GM12878 (cell line): ENCODE results near the gene KIAA1217. TPM values are rescaled to one million over a fixed set of nuclear protein-coding genes. Genes with fewer than 3 reads are reported as not detected.

Source experiments
- ATAC-seq: fragments of 200-7000 bp; cut with Tn5 transposase; 3 replicates; pipeline ENCODE4 v1.9.1; 2020; ENCODE audit warnings: mild to moderate bottlenecking, moderate library complexity
- BruUV-seq: library from RNA; stranded (reverse); fragments of 400-500 nt; replicated peaks from 2 replicates; lab custom pipeline; 2021; lab: Mats Ljungman, UMichigan
- CTCF ChIA-PET: fragments of 300-600 bp; sonication (Branson Sonifier 250); formaldehyde crosslinking; extraction: SDS; loops from one replicate; lab custom pipeline; 2021; ENCODE audit warnings: inconsistent platforms; lab: Yijun Ruan, JAX
- POLR2A ChIA-PET: fragments of 350-600 bp; formaldehyde crosslinking; extraction: SDS; loops from one replicate; lab custom pipeline; 2021; ENCODE audit warnings: inconsistent platforms; lab: Charles Lee
- RAD21 ChIA-PET: fragments of 300-600 bp; sonication (Branson Sonifier 250); formaldehyde crosslinking; loops from one replicate; lab custom pipeline; 2023; ENCODE audit warnings: antibody characterized with exemption; ENCODE audit not compliant: unreplicated experiment; lab: Charles Lee
- SMC1A ChIA-PET: fragments of 300-600 bp; sonication (Branson Sonifier 250); formaldehyde crosslinking; loops from one replicate; lab custom pipeline; 2023; ENCODE audit not compliant: unreplicated experiment, uncharacterized antibody; lab: Charles Lee
- DNase-seq: peaks from one replicate; pipeline ENCODE4 v3.0.0-alpha.2; 2011; ENCODE audit warnings: low read depth, low spot score
- FAIRE-seq: peaks from 3 replicates; lab custom pipeline; 2011; peaks lifted over from hg19 to GRCh38; lab: Jason Lieb, UNC
- H2AFZ ChIP-seq: 2 replicates; pipeline ENCODE4 v1.6.0; 2011; ENCODE audit warnings: low read depth, low read length, control low read depth; ENCODE audit not compliant: control insufficient read depth
- H3K27ac ChIP-seq: 2 replicates; pipeline ENCODE4 v1.5.1; 2011; ENCODE audit warnings: control low read depth; ENCODE audit not compliant: control insufficient read depth, insufficient read depth
- H3K27me3 ChIP-seq, 2 experiments: replicated peaks in 1 of 2; 2 replicates each; pipeline versions ENCODE4 v1.6.0 to v1.6.1; 2011; ENCODE audit warnings: low read length in 1 of 2; ENCODE audit not compliant: control insufficient read depth in 2 of 2, insufficient read depth in 2 of 2
- H3K36me3 ChIP-seq, 2 experiments: 2 replicates each; pipeline ENCODE4 v1.5.1; 2011; ENCODE audit warnings: low read length in 1 of 2; ENCODE audit not compliant: control insufficient read depth in 2 of 2, insufficient read depth in 2 of 2
- H3K4me1 ChIP-seq: 2 replicates; pipeline ENCODE4 v1.6.1; 2011; ENCODE audit warnings: mild to moderate bottlenecking, low read length, moderate library complexity, mixed read lengths; ENCODE audit not compliant: control insufficient read depth, insufficient read depth
- H3K4me2 ChIP-seq: 2 replicates; pipeline ENCODE4 v1.6.0; 2011; ENCODE audit warnings: control low read depth; ENCODE audit not compliant: control insufficient read depth, insufficient read depth
- H3K4me3 ChIP-seq: fragments of 200-600 bp; sonication (generic); 2 replicates; pipeline ENCODE4 v1.5.1; 2016
- H3K79me2 ChIP-seq: 2 replicates; pipeline ENCODE4 v1.6.0; 2011; ENCODE audit warnings: low read length; ENCODE audit not compliant: control insufficient read depth, insufficient read depth
- H3K9ac ChIP-seq: 2 replicates; pipeline ENCODE4 v1.8.0; 2011; ENCODE audit warnings: low read length, control low read depth, mixed read lengths; ENCODE audit not compliant: control insufficient read depth, insufficient read depth
- H3K9me3 ChIP-seq: replicated peaks from 3 replicates; pipeline ENCODE4 v1.5.1; 2011; ENCODE audit warnings: mild to moderate bottlenecking, low read length; ENCODE audit not compliant: control insufficient read depth, insufficient read depth
- H4K20me1 ChIP-seq: 2 replicates; pipeline ENCODE4 v1.6.0; 2011; ENCODE audit not compliant: control insufficient read depth, insufficient read depth
- GABPA ChIP-seq: IDR thresholded peaks from 2 replicates; pipeline ENCODE4 v1.6.1; 2014; ENCODE audit warnings: antibody characterized with exemption, low read depth, mild to moderate bottlenecking, inconsistent platforms
- HDGF ChIP-seq: fragments of 450-650 bp; IDR thresholded peaks from 2 replicates; pipeline ENCODE4 v1.6.1; 2016; ENCODE audit warnings: antibody characterized with exemption
- IKZF2 ChIP-seq, 2 experiments: fragments of 450-650 bp; IDR thresholded peaks; 2 replicates each; pipeline ENCODE4 v1.6.1; 2017; ENCODE audit warnings: mild to moderate bottlenecking in 2 of 2, moderate library complexity in 2 of 2
- JUNB ChIP-seq: IDR thresholded peaks from 2 replicates; pipeline ENCODE4 v1.6.1; 2016; ENCODE audit warnings: antibody characterized with exemption, mild to moderate bottlenecking
- KAT2A ChIP-seq: conservative IDR thresholded peaks from 2 replicates; pipeline ENCODE4 v1.6.1; 2011; ENCODE audit warnings: low read depth, low read length; ENCODE audit not compliant: control insufficient read depth
- MAX ChIP-seq: IDR thresholded peaks from 2 replicates; pipeline ENCODE4 v1.6.1; 2012; ENCODE audit warnings: low read depth, low read length, improper control_type of control experiment
- PBX3 ChIP-seq: IDR thresholded peaks from 2 replicates; pipeline ENCODE4 v1.6.1; 2011; ENCODE audit warnings: mild to moderate bottlenecking, low read depth, low read length, moderate library complexity; ENCODE audit not compliant: insufficient replicate concordance
- RELA ChIP-seq: fragments of 450-650 bp; IDR thresholded peaks from 2 replicates; pipeline ENCODE4 v1.8.0; 2014; ENCODE audit warnings: borderline replicate concordance; ENCODE audit not compliant: partially characterized antibody
- SIX5 ChIP-seq: IDR thresholded peaks from 2 replicates; pipeline ENCODE4 v1.6.1; 2011; ENCODE audit warnings: mild to moderate bottlenecking, low read depth, low read length, moderate library complexity; ENCODE audit not compliant: severe bottlenecking
- ZNF217 ChIP-seq: fragments of 450-650 bp; IDR thresholded peaks from 2 replicates; pipeline ENCODE4 v1.6.1; 2017; ENCODE audit warnings: antibody characterized with exemption, mild to moderate bottlenecking
- ZNF384 ChIP-seq: IDR thresholded peaks from 2 replicates; pipeline ENCODE4 v1.6.1; 2012; ENCODE audit warnings: low read depth, mild to moderate bottlenecking, low read length, improper control_type of control experiment, borderline replicate concordance
- ZNF622 ChIP-seq: fragments of 450-650 bp; IDR thresholded peaks from 2 replicates; pipeline ENCODE4 v1.6.1; 2017; ENCODE audit warnings: mild to moderate bottlenecking, inconsistent platforms
- WGBS: methylation state at CpG from one replicate; pipeline ENCODE4 v1.1.6; 2016; ENCODE audit warnings: low lambda C conversion rate; ENCODE audit not compliant: insufficient replicate concordance, insufficient coverage; ENCODE audit errors: missing lambda C conversion rate; 5-methylcytosine and 5-hydroxymethylcytosine counted together
- in situ Hi-C: fragments of 300-500 bp; cut with MboI; formaldehyde crosslinking; loops from 9 replicates; pipeline ENCODE4 v1.14.3; 2018; ENCODE audit warnings: mixed read lengths
- intact Hi-C: fragments of 100-400 bp; cut with micrococcal nuclease; formaldehyde crosslinking; loops from one replicate; pipeline ENCODE4 v1.14.2; 2022; ENCODE audit not compliant: unreplicated experiment
- polyA plus RNA-seq, 11 experiments: library from polyadenylated mRNA; depleted of rRNA in 4 of 11; unstranded in 6 of 11; stranded (reverse) in 5 of 11; fragments of >200 nt; fragmentation: Nextera tagmentation in 4 of 11; fragmentation: Illumina TruSeq in 1 of 11; extraction: Ambion mirVana in 4 of 11; extraction: Trizol in 1 of 11; gene quantifications; 1 replicate in 1 of 11; 2 replicates in 10 of 11; pipeline versions ENCODE4 v1.2.1 to v1.2.3, GENCODE V29; 2011 to 2016; ENCODE audit warnings: inconsistent platforms in 2 of 11, missing spikeins in 2 of 11, low read depth in 1 of 11
- total RNA-seq, 4 experiments: library from RNA; depleted of rRNA in 3 of 4; stranded (reverse); fragments of >200 nt in 3 of 4; fragmentation: Illumina TruSeq in 1 of 4; extraction: Trizol in 1 of 4; gene quantifications; 2 replicates each; pipeline versions ENCODE4 v1.2.1 to v1.2.3, GENCODE V29; 2013 to 2021
- TF ChIP-seq, protein P1 (sequence below): fragments of 450-650 bp; IDR thresholded peaks from 2 replicates; pipeline ENCODE4 v1.6.1; 2017; ENCODE audit warnings: mild to moderate bottlenecking, low read depth, inconsistent platforms; ENCODE audit not compliant: poor library complexity, severe bottlenecking
- TF ChIP-seq, protein P2 (sequence below): fragments of 450-650 bp; IDR thresholded peaks from 2 replicates; pipeline ENCODE4 v1.6.1; 2016; ENCODE audit warnings: mild to moderate bottlenecking
- TF ChIP-seq, protein P3 (sequence below): fragments of 450-650 bp; IDR thresholded peaks from 2 replicates; pipeline ENCODE4 v1.6.1; 2017; ENCODE audit warnings: mild to moderate bottlenecking

Gene KIAA1217
- total and polyA plus RNA-seq, 10 of the 15 experiments (the other 5 are each of a cell fraction or from before 2014, with no cell fraction given) = 0.57 to 3.8 (median 2.1) TPM

DNA sequence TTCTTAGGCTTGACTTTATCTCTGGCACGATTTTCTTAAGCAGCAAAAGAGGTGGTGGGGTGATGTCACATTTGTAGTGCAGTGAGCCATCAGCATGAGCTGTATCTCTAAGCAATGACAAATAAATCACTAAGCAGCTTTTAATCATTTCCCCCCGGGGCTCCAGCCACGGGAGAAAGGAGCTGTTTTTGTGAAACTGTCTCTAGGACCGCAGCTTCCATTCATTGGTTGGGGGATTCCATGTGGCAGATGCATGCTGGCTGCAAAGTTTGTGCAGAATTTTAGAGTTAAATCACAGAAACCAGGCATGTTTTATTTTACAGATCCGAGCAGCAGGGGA is 464 bp downstream of the KIAA1217 start (continued):
- TF ChIP-seq, protein P1, sequence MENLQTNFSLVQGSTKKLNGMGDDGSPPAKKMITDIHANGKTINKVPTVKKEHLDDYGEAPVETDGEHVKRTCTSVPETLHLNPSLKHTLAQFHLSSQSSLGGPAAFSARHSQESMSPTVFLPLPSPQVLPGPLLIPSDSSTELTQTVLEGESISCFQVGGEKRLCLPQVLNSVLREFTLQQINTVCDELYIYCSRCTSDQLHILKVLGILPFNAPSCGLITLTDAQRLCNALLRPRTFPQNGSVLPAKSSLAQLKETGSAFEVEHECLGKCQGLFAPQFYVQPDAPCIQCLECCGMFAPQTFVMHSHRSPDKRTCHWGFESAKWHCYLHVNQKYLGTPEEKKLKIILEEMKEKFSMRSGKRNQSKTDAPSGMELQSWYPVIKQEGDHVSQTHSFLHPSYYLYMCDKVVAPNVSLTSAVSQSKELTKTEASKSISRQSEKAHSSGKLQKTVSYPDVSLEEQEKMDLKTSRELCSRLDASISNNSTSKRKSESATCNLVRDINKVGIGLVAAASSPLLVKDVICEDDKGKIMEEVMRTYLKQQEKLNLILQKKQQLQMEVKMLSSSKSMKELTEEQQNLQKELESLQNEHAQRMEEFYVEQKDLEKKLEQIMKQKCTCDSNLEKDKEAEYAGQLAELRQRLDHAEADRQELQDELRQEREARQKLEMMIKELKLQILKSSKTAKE = no peak
- TF ChIP-seq GABPA = no peak
- peak; percentile 21; the same call in 1 of the 2 replicates for TF ChIP-seq JUNB

- Histone ChIP-seq H3K4me3 (peak overlapping the region; percentile 62), H3K9me3 (no peaks in the 10 kb centered on the region; the same call in 2 of the 3 replicates), H3K36me3 (no peaks in the 10 kb centered on the region), H3K27ac (peak overlapping the region; percentile 62), H3K79me2 (no peaks in the 10 kb centered on the region; the same call in 1 of the 2 replicates), H3K9ac (peak overlapping the region; percentile 28), H2AFZ (peak overlapping the region; percentile 2), H4K20me1 (no peaks in the 10 kb centered on the region), H3K4me1 (peaks cover 9% of the 10 kb centered on the region), H3K27me3 (no peaks in the 10 kb centered on the region), H3K4me2 (peak overlapping the region; percentile 45; the same call in 1 of the 2 replicates)
- ATAC-seq (peak; percentile 75), FAIRE-seq (peak; percentile 23), DNase-seq (peak; percentile 82)
- WGBS = 1% methylated on average over 12 of the region's 12 CpGs
- CTCF ChIA-PET = interaction anchor here (0.6 to 5.3 kb wide), 10 partner anchors 10 to 500 kb away, joined by 3 to 22 read pairs (median 3); no protein-coding TSS in a partner anchor
- POLR2A ChIA-PET = interaction anchor here (0.5 to 1.7 kb wide), 5 partner anchors 13 to 198 kb away, joined by 3 to 5 read pairs (median 4); no protein-coding TSS in a partner anchor
- in situ Hi-C loops (no loop called here), intact Hi-C loops (loop anchor here (1.0 kb wide), 1 partner anchor 173 kb away; no protein-coding TSS in a partner anchor)
- BruUV-seq = no TSS peak
- SMC1A ChIA-PET = interaction anchor here (0.6 to 2.9 kb wide), 15 partner anchors 10 to 295 kb away, joined by 3 to 16 read pairs (median 3); no protein-coding TSS in a partner anchor
- RAD21 ChIA-PET = interaction anchor here (0.8 to 2.3 kb wide), 9 partner anchors 9 to 258 kb away, joined by 3 to 9 read pairs (median 4); no protein-coding TSS in a partner anchor
- TF ChIP-seq ZNF622 = no peak
- TF ChIP-seq MAX = 0 out of 2 replicates have a peak, but pooled peaks have one; percentile 53
- TF ChIP-seq, protein P2, sequence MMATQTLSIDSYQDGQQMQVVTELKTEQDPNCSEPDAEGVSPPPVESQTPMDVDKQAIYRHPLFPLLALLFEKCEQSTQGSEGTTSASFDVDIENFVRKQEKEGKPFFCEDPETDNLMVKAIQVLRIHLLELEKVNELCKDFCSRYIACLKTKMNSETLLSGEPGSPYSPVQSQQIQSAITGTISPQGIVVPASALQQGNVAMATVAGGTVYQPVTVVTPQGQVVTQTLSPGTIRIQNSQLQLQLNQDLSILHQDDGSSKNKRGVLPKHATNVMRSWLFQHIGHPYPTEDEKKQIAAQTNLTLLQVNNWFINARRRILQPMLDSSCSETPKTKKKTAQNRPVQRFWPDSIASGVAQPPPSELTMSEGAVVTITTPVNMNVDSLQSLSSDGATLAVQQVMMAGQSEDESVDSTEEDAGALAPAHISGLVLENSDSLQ = no peak
- no peak for TF ChIP-seq KAT2A
- no peak for TF ChIP-seq PBX3
- TF ChIP-seq HDGF = no peak
- TF ChIP-seq, protein P3, sequence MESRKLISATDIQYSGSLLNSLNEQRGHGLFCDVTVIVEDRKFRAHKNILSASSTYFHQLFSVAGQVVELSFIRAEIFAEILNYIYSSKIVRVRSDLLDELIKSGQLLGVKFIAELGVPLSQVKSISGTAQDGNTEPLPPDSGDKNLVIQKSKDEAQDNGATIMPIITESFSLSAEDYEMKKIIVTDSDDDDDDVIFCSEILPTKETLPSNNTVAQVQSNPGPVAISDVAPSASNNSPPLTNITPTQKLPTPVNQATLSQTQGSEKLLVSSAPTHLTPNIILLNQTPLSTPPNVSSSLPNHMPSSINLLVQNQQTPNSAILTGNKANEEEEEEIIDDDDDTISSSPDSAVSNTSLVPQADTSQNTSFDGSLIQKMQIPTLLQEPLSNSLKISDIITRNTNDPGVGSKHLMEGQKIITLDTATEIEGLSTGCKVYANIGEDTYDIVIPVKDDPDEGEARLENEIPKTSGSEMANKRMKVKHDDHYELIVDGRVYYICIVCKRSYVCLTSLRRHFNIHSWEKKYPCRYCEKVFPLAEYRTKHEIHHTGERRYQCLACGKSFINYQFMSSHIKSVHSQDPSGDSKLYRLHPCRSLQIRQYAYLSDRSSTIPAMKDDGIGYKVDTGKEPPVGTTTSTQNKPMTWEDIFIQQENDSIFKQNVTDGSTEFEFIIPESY = no peak
- peak; percentile 32 for TF ChIP-seq RELA
- no peak for TF ChIP-seq ZNF384
- TF ChIP-seq IKZF2 (IDR thresholded peaks at IDR 0.05) = peak; percentile 63 to 81; a peak in 2 of 4 replicates
- no peak for TF ChIP-seq SIX5
- TF ChIP-seq ZNF217 = no peak
These were observed 1.1 kb downstream of the KIAA1217 start for GRCh38 chr10:24209946-24210491.
